ENCODE data around the gene ZNF177. TPM values are rescaled to one million over a fixed set of nuclear protein-coding genes. Genes with fewer than 3 reads are reported as not detected.

The ZNF177 gene
- total and polyA plus RNA-seq, 5 donors: 2.2 to 4.0 (median 2.8) TPM

GRCh38 chr19:9348253-9348652 is 14.6 kb upstream of the ZNF177 start:
- DNase-seq (no peak), ATAC-seq (no peak)
- Histone ChIP-seq H3K9me3 (ENCODE audit: control insufficient read depth, low read length) (peaks cover 12% of the 10 kb centered on the region), H3K4me1 (ENCODE audit: control insufficient read depth, insufficient read depth, low read length) (no peaks in the 10 kb centered on the region), H3K4me3 (ENCODE audit: low read length) (no peak overlapping the region), H3K27me3 (ENCODE audit: control insufficient read depth, insufficient read depth) (no peaks in the 10 kb centered on the region), H3K27ac (ENCODE audit: low read length) (no peak overlapping the region)
- WGBS: 98% methylated on average over 3 of the region's 3 CpGs
- intact Hi-C loops (cut with DNase I): no loop called here

- intact Hi-C loops (cut with DNase I): no loop called here
- Histone ChIP-seq H3K9me3 (ENCODE audit: control insufficient read depth, low read length) (peaks cover 10% of the 10 kb centered on the region), H3K27ac (ENCODE audit: low read length) (no peak overlapping the region), H3K27me3 (ENCODE audit: control insufficient read depth, insufficient read depth) (no peaks in the 10 kb centered on the region), H3K4me1 (ENCODE audit: control insufficient read depth, insufficient read depth, low read length) (no peaks in the 10 kb centered on the region), H3K4me3 (ENCODE audit: low read length) (no peak overlapping the region)
- ATAC-seq (no peak), DNase-seq (peak in 1 of 3 donors; percentile 22)
- 96% methylated on average over 22 of the region's 22 CpGs for WGBS
Measured at GRCh38 chr19:9348671-9349070, 14.1 kb upstream of the ZNF177 start.

GRCh38 chr19:9352505-9352904 is 10.3 kb upstream of the ZNF177 start:
- H3K9me3 ChIP-seq (ENCODE audit: control insufficient read depth, low read length): peaks cover 15% of the 10 kb centered on the region

GRCh38 chr19:9353011-9353410 is 9.8 kb upstream of the ZNF177 start:
- H3K9me3 ChIP-seq (ENCODE audit: control insufficient read depth, low read length): peaks cover 17% of the 10 kb centered on the region
- H3K27me3 ChIP-seq (ENCODE audit: control insufficient read depth, insufficient read depth): no peaks in the 10 kb centered on the region
- no peaks in the 10 kb centered on the region for H3K4me1 ChIP-seq (ENCODE audit: control insufficient read depth, insufficient read depth, low read length)
- no peak overlapping the region for H3K27ac ChIP-seq (ENCODE audit: low read length)
- no peak for DNase-seq
- no peak overlapping the region for H3K4me3 ChIP-seq (ENCODE audit: low read length)
- intact Hi-C loops (cut with DNase I): no loop called here
- ATAC-seq: no peak

More at GRCh38 chr19:9352505-9352904, 10.3 kb upstream of the ZNF177 start:
- DNase-seq: no peak
- Histone ChIP-seq H3K4me3 (ENCODE audit: low read length) (no peak overlapping the region), H3K27me3 (ENCODE audit: control insufficient read depth, insufficient read depth) (no peaks in the 10 kb centered on the region), H3K4me1 (ENCODE audit: control insufficient read depth, insufficient read depth, low read length) (no peaks in the 10 kb centered on the region), H3K27ac (ENCODE audit: low read length) (no peak overlapping the region)
- 98% methylated on average over 2 of the region's 2 CpGs for WGBS
- intact Hi-C loops (cut with DNase I): no loop called here
- ATAC-seq: no peak

GRCh38 chr19:9354651-9355050 is 8.2 kb upstream of the ZNF177 start:
- 93% methylated on average over 2 of the region's 2 CpGs for WGBS
- H3K4me3 ChIP-seq (ENCODE audit: low read length): no peak overlapping the region
- ATAC-seq (no peak), DNase-seq (no peak)
- no peak overlapping the region for H3K27ac ChIP-seq (ENCODE audit: low read length)
- peaks cover 20% of the 10 kb centered on the region for H3K9me3 ChIP-seq (ENCODE audit: control insufficient read depth, low read length)
- no peaks in the 10 kb centered on the region for H3K27me3 ChIP-seq (ENCODE audit: control insufficient read depth, insufficient read depth)
- intact Hi-C loops (cut with DNase I): no loop called here
- H3K4me1 ChIP-seq (ENCODE audit: control insufficient read depth, insufficient read depth, low read length): no peaks in the 10 kb centered on the region

GRCh38 chr19:9370738-9371619 is 8.2 kb downstream of the ZNF177 start:
- no peak overlapping the region for H3K27ac ChIP-seq (ENCODE audit: low read length)
- DNase-seq (no peak), ATAC-seq (no peak)
- no peak overlapping the region for H3K4me3 ChIP-seq (ENCODE audit: low read length)
- H3K4me1 ChIP-seq (ENCODE audit: control insufficient read depth, insufficient read depth, low read length): no peaks in the 10 kb centered on the region
- WGBS: 92% methylated on average over 6 of the region's 6 CpGs
- intact Hi-C loops (cut with DNase I): no loop called here
- no peaks in the 10 kb centered on the region for H3K27me3 ChIP-seq (ENCODE audit: control insufficient read depth, insufficient read depth)
- H3K9me3 ChIP-seq (ENCODE audit: control insufficient read depth, low read length): peaks cover 6% of the 10 kb centered on the region

- WGBS: 84% methylated on average over 4 of the region's 4 CpGs
Measured at GRCh38 chr19:9381361-9381785, 18.6 kb downstream of the ZNF177 start.

GRCh38 chr19:9406798-9407352 is 44.1 kb downstream of the ZNF177 start:
- H3K4me1 ChIP-seq (ENCODE audit: control insufficient read depth, insufficient read depth, low read length): no peaks in the 10 kb centered on the region
- ATAC-seq: peak; percentile 95 to 97
- peaks cover 3% of the 10 kb centered on the region for H3K9me3 ChIP-seq (ENCODE audit: control insufficient read depth, low read length)
- WGBS: 2% methylated on average over 39 of the region's 39 CpGs
- peak overlapping the region; percentile 6 for H3K27ac ChIP-seq (ENCODE audit: low read length)
- no peaks in the 10 kb centered on the region for H3K27me3 ChIP-seq (ENCODE audit: control insufficient read depth, insufficient read depth)
- H3K4me3 ChIP-seq (ENCODE audit: low read length): peak overlapping the region; percentile 90
- intact Hi-C loops (cut with DNase I): no loop called here
- peak; percentile 80 to 90 (median 90) for DNase-seq

More at GRCh38 chr19:9381361-9381785, 18.6 kb downstream of the ZNF177 start:
- no peak for DNase-seq
- peak overlapping the region; percentile 15 for H3K4me3 ChIP-seq (ENCODE audit: low read length)
- no peaks in the 10 kb centered on the region for H3K4me1 ChIP-seq (ENCODE audit: control insufficient read depth, insufficient read depth, low read length)
- no peak for ATAC-seq
- H3K27ac ChIP-seq (ENCODE audit: low read length): no peak overlapping the region
- H3K27me3 ChIP-seq (ENCODE audit: control insufficient read depth, insufficient read depth): no peaks in the 10 kb centered on the region
- intact Hi-C loops (cut with DNase I): no loop called here
- peaks cover 46% of the 10 kb centered on the region for H3K9me3 ChIP-seq (ENCODE audit: control insufficient read depth, low read length)

GRCh38 chr19:9407827-9408226 is 45.0 kb downstream of the ZNF177 start:
- ATAC-seq (no peak), DNase-seq (no peak)
- WGBS: 84% methylated on average over 5 of the region's 5 CpGs
- Histone ChIP-seq H3K4me3 (ENCODE audit: low read length) (peak overlapping the region; percentile 90), H3K9me3 (ENCODE audit: control insufficient read depth, low read length) (peaks cover 3% of the 10 kb centered on the region), H3K4me1 (ENCODE audit: control insufficient read depth, insufficient read depth, low read length) (no peaks in the 10 kb centered on the region), H3K27ac (ENCODE audit: low read length) (no peak overlapping the region), H3K27me3 (ENCODE audit: control insufficient read depth, insufficient read depth) (no peaks in the 10 kb centered on the region)
- intact Hi-C loops (cut with DNase I): no loop called here

- no peak overlapping the region for H3K4me3 ChIP-seq (ENCODE audit: low read length)
- H3K9me3 ChIP-seq (ENCODE audit: control insufficient read depth, low read length): peaks cover 23% of the 10 kb centered on the region
- WGBS: 98% methylated on average over 14 of the region's 14 CpGs
- DNase-seq: no peak
- intact Hi-C loops (cut with DNase I): no loop called here
- H3K4me1 ChIP-seq (ENCODE audit: control insufficient read depth, insufficient read depth, low read length): no peaks in the 10 kb centered on the region
- no peak for ATAC-seq
- H3K27ac ChIP-seq (ENCODE audit: low read length): no peak overlapping the region
- H3K27me3 ChIP-seq (ENCODE audit: control insufficient read depth, insufficient read depth): no peaks in the 10 kb centered on the region
Measured at GRCh38 chr19:9413240-9413954, 50.6 kb downstream of the ZNF177 start.

- no peak overlapping the region for H3K4me3 ChIP-seq (ENCODE audit: low read length)
- ATAC-seq: no peak
- peaks cover 6% of the 10 kb centered on the region for H3K9me3 ChIP-seq (ENCODE audit: control insufficient read depth, low read length)
- H3K4me1 ChIP-seq (ENCODE audit: control insufficient read depth, insufficient read depth, low read length): no peaks in the 10 kb centered on the region
- DNase-seq: no peak
- H3K27ac ChIP-seq (ENCODE audit: low read length): no peak overlapping the region
- WGBS: 79% methylated on average over 6 of the region's 6 CpGs
- intact Hi-C loops (cut with DNase I): no loop called here
- H3K27me3 ChIP-seq (ENCODE audit: control insufficient read depth, insufficient read depth): no peaks in the 10 kb centered on the region
Measured at GRCh38 chr19:9427941-9428340, 65.1 kb downstream of the ZNF177 start.
